Neural cell (in vitro differentiated cells): Measurements from ENCODE around the gene DBH.

Experiments
- CTCF ChIP-seq: fragments of 450-650 bp; IDR thresholded peaks from 2 replicates; pipeline ENCODE4 v1.5.1; 2014; ENCODE audit warnings: antibody characterized with exemption, mild to moderate bottlenecking, moderate library complexity; ENCODE audit not compliant: poor library complexity, severe bottlenecking
- RAD21 ChIP-seq: fragments of 450-650 bp; conservative IDR thresholded peaks from 2 replicates; pipeline ENCODE4 v1.6.1; 2014; ENCODE audit warnings: antibody characterized with exemption, mild to moderate bottlenecking, moderate library complexity

- no peak for TF ChIP-seq CTCF
- TF ChIP-seq RAD21: peak; percentile 13
These were observed 9.0 kb downstream of the DBH start for GRCh38 chr9:133645021-133645765.
